ENCODE data around the gene R3HDM2.

R3HDM2 gene

GRCh38 chr12:57213058-57213715, 217.7 kb downstream of the R3HDM2 start:
- DNase-seq = peak; percentile 77

- no peak for DNase-seq
These were observed 218.2 kb downstream of the R3HDM2 start for GRCh38 chr12:57212701-57213057.

- DNase-seq = no peak
These were observed 218.8 kb downstream of the R3HDM2 start for GRCh38 chr12:57211791-57212700.

- DNase-seq = no peak
These were observed 219.7 kb downstream of the R3HDM2 start for GRCh38 chr12:57210926-57211692.

- DNase-seq = no peak
These were observed 220.4 kb downstream of the R3HDM2 start for GRCh38 chr12:57210461-57210860.

- DNase-seq = no peak
These were observed 220.9 kb downstream of the R3HDM2 start for GRCh38 chr12:57209916-57210315.

- DNase-seq = no peak
These were observed 222.1 kb downstream of the R3HDM2 start for GRCh38 chr12:57208631-57209282.

GRCh38 chr12:57207731-57208630, 222.9 kb downstream of the R3HDM2 start:
- no peak for DNase-seq

GRCh38 chr12:57205931-57206330, 224.9 kb downstream of the R3HDM2 start:
- no peak for DNase-seq

GRCh38 chr12:57205186-57205585, 225.7 kb downstream of the R3HDM2 start:
- no peak for DNase-seq

- no peak for DNase-seq
These were observed 226.4 kb downstream of the R3HDM2 start for GRCh38 chr12:57204454-57204853.

GRCh38 chr12:57203791-57204190, 227.1 kb downstream of the R3HDM2 start:
- no peak for DNase-seq

All from CD4-positive, alpha-beta T cell treated with Interleukin-4 for 4 hours (primary cell).